ENCODE results near the gene SAT2.
"Not testable (repeated sequence)": the region's sequence is repeated elsewhere in the genome, so short reads cannot be mapped to it uniquely, and the experiment has no call there.

Gene SAT2

DNA sequence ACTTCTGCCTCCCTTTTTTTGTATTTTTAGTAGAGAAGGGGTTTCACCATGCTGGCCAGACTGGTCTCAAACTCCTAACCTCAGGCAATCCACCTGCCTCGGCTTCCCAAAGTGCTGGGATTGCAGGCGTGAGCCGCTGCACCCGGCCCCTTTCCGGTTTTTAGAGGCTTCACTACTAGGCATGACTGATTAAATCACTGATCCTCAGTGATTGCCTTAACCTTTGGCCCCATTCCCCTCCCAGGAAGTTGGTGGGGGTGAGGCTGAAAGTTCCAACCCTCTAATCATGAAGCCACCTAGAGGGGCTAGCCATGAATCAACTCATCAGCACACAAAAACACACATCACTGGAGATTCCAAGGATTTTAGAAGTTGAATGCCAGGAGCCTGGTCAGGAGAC, 30.1 kb downstream of the SAT2 start:
- DNase-seq, result not testable (repeated sequence)

DNA sequence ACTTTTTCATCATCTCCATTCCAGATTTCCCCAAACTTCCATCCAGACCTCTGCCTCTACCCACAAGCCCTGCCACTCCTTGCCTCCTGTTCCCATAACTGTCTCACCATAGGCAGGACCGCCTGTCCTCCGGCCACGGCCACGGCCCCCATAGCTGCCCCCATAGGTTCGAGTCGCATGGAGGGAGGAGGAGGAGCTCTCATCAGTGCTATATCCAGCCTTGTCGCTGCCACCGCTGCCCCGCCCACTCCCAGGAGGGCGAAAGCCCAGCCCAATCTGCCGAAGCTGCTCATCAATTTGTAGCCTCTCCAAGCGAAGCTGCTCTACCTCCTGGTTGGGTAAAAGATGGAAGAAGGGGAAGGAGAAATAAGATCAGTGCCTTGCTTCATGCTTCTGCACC, 34.3 kb downstream of the SAT2 start:
- DNase-seq, result no peak

DNA sequence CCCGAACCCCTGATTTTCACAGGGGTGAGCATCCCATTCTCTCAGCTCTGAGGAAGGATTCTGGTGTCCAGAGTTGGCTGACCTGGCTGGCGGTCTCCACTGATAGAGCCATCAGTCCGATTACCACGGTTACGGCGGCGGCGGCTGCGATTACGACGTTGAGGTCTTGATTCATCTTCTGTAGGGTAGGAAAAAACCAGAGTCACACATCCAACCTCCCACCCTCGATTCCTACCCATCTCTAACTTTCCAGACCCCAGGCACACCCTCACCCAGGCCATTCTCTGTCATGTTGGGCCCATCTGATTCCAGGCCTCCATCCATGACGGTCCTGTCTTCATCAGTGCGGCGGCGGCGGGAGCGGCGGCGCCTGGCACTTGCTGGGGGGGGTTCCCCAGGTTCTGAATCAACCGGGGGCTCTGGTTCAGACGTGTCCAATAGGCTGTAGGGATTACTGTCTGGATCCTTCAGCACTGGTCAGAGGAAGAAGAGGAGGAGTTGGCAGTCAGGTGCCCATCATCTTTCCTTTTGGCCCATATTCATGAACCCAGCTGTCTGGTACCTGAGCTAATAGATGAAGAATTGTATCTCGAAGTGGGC, 35.1 kb downstream of the SAT2 start:
- no peak for DNase-seq

DNA sequence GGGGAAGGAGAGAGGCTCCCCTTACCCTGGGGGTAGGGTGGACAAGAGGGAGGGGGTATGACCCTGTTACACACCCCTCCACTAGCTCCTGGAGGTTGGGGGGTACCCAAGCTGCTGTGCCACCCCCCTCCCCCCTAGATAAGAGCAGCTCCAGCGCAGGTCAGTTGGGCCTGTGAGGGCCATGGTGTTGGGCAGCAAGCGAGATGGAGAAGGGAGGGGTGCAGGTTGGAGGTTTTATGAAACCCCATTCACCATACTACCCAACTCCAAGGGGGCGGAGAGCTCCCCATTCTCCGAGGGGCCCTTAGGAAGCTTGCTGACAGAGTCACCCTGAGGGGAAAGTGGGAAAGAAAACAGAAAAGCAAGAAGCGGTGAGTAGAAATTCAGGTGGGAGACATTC, 36.0 kb downstream of the SAT2 start:
- no peak for DNase-seq

DNA sequence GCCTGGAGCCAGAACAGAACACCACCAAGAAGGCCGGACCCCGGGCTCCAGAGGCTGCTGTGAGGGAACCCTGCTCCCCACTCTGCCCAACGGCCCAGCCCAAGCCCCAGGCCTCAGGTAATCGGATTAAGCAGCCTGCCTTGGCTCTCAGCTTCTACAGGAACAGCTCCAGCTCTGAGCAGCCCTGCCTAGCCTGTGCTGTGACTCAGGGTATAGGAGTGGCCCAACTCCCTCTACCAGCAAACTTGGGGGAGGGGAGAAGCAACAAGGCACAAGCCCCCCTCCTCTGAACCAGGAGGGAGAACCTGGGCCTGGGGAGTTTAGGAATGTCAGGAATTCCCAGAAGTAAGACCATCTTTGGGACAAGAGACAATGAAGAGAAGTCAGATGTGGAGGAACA, 36.9 kb downstream of the SAT2 start:
- no peak for DNase-seq

DNA sequence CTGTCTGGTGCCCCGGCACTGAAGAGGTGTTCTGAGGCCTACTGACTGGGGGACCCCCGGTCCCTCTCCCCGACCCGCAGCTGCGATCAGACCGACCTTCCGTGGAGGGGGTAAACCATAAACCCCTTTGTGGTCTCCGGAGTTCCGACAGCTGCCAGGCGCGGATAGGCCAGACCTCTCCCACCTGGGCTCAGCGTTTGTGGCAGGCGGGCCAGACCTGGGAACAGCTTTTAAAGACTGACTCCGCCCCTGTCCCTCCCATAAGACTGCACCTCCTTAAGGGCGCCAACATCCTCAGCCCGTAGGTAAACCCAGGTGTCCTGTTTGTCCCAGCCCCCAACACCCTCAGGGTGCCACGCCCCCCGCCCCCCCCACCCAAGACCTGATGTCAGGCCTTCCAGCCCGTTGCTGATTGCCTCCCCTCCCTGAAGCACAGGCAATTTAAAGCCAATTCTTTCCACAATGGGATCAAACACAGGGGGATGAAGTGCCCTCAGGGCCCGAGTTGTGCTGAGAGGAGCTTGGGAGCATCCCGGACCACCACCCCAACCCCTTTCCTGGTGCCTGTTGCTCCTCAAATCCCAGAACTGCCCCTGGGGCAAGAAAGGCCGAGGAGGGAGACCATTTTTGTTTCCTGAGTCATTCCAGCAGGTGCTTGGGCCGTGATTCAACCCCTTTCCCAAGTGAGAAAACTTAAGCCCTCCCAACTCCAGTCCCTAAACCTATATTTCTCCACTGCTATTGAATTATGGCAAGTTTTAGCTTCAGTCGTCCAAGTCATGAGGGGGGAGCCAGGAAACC, 37.5 kb downstream of the SAT2 start, which contains the start of gene SOX15:
SOX15 (minus strand) TSS at position 204 of the 801 bp plus-strand sequence. CDS start 418 bp downstream, outside the sequence.
- no peak for DNase-seq

DNA sequence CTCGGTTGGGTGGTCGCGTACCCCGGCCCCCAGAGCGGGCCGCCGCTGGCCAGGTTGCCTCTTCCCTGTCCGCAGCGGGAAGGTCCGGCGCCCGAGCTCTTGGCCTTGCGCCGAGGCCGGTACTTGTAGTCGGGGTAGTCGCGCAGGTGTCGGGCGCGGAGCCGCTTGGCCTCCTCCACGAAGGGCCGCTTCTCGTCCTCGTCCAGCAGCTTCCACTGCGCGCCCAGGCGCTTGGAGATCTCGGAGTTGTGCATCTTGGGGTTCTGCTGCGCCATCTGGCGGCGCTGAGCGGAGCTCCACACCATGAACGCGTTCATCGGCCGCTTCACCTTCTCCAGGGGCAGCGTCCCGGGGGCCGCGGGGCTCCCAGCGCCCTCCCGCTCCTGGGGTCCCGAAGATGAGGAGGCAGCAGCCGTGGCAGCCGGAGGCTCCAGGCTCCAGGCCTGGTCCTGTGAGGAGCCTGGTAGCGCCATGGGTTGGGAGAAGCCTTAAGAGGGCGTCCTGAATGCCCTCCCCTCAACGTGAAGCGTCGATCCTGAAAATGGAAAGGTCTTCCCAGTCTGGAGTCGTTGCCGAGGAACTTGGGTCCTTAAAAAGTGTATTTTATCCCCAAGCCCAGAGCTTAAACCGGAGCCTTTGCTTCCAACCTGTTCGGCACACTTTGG, 38.3 kb downstream of the SAT2 start:
- peak; percentile 83 for DNase-seq

DNA sequence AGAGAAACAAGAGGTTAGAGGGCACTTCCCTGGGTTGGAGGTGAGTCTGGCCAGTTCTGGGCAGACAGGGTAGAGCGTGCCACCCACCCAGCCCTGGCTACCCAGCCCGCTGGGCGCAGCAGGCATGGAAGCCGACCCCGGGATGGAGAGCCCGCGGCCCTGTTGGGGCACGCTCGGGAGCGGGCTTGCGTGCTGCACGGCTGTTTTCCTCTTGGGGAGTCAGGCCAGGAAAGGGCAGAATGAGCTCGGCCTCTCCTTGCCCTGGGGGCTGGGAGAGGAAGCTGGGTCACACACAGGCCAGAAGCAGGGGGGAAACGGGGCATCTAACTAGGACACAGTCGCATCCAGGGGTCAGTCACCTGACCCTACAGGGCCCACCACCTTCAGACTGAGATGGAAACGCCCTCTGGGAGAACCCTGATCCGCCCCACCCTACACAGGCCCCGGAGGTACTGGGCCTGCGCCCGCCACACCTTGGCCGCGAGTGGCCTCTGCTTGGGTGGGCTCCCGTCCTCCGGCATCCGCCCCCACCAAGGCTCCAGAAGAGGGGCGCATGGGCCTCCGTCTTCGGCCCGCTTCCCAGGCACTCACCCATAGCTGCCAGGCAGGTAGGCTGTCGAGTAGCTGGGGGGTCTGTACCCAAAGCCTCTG, 38.9 kb downstream of the SAT2 start:
- no peak for DNase-seq

DNA sequence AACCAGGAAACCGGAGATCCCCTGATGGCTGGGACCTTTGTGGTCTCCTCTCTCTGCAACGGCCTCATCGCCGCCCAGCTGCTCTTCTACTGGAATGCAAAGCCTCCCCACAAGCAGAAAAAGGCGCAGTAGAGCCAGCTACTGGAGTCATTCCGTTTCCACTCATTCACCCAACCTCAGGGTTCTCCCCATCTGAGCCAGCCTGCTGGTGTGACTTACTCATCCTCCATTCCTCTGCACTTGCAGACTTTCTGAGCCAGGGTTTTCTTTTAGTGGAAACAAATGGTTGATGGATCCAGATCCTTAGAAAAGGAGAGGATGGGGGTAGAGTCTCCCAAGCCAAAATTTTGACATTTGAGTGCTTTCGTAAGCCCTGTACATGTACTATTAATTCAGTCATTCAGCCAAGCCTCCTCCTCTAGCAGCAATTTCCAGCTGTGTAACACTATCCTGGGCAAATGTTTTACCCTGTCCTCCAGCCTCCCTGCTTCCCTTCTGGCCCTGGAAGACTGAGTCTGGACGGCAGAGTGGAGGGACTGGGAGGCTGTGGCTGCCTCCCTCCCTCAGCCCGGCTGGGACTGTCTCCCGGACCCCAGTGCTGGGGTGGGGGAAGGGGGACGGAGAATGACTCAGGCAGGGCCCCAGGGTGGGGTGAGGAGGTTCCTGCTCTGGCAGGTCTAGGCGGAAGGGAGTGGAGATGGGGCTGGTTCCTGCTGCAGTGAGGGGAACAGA, 40.0 kb downstream of the SAT2 start:
- no peak for DNase-seq

DNA sequence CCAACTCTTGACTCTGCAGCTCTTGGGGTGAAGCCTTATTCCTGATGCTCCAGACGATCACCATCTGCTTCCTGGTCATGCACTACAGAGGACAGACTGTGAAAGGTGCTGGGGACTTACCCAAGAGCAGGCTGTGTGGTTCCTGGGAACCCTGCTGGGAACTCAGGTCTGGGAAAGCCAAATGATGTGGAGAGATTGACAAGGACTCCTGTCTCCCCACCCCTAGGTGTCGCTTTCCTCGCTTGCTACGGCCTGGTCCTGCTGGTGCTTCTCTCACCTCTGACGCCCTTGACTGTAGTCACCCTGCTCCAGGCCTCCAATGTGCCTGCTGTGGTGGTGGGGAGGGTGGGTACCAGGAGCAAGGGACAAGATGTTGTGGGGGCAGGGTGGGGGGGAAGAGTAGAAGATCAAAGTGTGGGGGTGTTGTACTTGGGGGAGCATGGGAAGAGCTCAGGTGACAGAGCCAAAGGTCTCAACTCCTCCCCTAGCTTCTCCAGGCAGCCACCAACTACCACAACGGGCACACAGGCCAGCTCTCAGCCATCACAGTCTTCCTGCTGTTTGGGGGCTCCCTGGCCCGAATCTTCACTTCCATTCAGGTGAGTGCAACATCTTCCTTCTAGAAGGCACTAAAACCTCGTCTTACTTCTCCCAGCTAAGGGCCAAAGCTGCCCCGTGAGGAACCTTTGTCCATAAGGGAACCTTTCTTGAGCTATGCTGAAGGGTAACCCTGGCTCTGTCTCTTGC, 40.8 kb downstream of the SAT2 start:
- DNase-seq, result no peak

DNA sequence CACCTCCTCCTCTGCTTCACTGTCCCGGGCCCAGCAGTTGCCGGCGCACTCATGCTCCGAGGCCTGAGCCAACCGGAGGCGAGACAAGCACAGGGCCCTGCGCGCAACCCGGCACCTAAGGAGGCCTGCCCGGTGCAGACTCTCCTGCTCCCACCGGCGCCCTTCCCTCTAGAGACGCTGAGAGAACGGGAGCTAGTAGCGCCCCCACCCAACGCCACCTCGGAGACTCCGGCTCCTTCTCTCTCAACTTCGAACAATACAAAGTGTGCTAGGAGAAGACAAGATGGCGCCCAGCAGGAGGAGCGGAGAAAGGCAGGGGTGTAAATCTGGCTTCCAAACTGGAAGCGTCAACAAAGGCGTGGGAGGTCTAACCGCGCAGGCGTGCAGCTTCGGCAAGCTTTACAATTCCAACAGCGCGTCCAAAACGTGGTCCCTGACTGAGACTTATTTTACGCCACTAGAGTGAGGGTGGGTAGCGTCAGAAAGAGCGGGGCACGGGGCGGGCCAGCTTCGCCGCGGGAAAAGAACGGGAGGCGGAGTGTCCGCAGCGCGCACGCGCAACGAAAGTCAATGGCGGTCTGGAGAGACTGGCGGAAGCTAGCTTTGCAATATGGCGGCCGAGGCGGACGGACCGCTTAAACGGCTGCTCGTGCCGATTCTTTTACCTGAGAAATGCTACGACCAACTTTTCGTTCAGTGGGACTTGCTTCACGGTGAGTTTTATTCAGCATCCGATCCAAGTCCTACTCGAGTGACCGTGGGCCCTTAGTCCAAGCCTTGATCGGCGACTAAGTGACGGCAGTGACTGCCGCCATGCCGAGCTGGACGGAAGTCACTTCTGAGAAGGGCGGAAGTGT, 44.1 kb downstream of the SAT2 start, which contains the start of gene MPDU1:
MPDU1 (plus strand) TSS at position 600 of the 857 bp plus-strand sequence; CDS start at position 611, 11 bp downstream.
- peak; percentile 99 for DNase-seq

DNA sequence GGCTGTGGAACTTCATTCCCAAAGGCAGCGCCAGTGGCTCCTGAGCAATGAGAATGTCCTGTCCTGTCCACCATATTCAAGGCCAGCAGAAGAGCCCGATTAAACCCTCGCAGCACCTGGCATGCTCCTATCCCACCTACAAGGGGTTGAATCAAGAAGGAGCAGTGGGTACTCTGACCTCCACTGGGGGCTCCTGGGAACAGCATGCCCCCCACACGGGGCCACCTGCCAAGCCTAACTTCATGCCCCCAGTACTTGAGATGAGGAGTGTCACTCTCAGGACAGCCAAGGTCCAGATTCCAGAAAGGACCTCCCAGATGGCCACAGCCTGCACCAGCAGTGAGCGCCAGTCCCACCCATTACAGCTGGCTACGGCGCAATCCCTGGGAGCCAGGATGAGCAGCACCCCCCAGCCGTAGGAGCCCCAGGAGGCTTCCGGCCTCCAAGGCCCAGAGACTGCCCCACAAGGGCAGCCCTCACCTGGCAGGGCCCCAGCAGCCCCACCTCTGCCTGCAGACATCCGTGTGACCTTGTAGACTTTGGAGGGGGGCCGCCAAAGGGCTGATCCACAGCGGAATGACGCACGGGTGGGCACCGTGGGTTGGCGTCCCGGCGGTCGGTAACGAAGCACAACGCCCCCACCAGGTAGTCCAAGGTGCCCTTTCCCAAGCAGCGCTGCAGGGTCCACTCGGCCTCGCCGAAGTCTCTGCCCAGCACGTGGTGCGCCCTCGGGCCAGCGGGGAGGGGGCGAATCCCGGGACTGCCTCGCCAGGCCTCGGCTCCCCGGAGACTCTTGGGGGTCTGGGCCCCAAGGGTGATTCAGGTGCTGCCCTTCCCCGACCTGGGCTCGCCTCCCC, 45.0 kb downstream of the SAT2 start:
- no peak for DNase-seq

DNA sequence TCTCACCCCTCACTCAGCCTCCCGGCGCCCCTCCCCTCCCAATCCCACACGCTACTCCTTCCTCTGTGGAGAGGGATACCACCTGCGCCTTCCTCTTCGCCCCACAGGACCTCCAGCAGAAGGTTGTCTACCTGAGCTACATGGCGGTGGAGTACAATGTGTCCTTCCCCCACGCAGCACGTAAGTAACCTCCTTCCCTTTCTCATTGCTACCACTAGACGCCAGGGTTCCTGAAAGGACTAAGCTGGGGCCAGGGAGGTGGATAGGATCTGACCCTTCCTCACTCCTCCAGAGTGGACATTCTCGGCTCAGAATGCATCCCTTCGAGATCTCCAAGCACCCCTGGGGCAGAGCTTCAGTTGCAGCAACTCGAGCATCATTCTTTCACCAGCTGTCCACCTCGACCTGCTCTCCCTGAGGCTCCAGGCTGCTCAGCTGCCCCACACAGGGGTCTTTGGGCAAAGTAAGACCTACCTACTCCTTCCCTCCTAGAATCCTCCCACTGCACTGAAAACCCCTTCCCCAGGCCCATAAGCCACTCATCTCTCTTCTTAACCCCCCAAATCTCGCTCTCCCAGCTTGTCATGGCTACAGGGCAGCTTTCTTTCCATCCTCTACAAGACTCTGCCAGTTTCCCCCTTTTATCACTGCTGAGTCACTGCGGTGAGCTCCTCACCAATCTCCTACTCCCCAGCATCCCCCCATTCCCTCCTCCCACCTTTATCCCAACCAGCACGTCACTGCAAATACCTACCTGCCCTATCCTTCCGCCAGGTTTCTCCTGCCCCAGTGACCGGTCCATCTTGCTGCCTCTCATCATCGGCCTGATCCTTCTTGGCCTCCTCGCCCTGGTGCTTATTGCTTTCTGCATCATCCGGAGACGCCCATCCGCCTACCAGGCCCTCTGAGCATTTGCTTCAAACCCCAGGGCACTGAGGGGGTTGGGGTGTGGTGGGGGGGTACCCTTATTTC, 46.7 kb downstream of the SAT2 start:
- no peak for DNase-seq

DNA sequence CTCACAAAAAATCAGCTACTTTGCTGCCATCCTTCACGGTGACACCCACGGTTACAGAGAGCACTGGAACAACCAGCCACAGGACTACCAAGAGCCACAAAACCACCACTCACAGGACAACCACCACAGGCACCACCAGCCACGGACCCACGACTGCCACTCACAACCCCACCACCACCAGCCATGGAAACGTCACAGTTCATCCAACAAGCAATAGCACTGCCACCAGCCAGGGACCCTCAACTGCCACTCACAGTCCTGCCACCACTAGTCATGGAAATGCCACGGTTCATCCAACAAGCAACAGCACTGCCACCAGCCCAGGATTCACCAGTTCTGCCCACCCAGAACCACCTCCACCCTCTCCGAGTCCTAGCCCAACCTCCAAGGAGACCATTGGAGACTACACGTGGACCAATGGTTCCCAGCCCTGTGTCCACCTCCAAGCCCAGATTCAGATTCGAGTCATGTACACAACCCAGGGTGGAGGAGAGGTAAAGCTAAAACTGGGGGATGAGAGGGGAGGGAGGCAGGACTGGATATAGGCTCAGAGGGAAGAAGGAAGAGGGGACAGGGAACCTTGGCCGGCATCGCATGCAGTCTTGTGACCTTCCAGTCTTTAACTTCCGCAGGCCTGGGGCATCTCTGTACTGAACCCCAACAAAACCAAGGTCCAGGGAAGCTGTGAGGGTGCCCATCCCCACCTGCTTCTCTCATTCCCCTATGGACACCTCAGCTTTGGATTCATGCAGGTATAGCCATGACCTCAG, 47.6 kb downstream of the SAT2 start:
- no peak for DNase-seq

DNA sequence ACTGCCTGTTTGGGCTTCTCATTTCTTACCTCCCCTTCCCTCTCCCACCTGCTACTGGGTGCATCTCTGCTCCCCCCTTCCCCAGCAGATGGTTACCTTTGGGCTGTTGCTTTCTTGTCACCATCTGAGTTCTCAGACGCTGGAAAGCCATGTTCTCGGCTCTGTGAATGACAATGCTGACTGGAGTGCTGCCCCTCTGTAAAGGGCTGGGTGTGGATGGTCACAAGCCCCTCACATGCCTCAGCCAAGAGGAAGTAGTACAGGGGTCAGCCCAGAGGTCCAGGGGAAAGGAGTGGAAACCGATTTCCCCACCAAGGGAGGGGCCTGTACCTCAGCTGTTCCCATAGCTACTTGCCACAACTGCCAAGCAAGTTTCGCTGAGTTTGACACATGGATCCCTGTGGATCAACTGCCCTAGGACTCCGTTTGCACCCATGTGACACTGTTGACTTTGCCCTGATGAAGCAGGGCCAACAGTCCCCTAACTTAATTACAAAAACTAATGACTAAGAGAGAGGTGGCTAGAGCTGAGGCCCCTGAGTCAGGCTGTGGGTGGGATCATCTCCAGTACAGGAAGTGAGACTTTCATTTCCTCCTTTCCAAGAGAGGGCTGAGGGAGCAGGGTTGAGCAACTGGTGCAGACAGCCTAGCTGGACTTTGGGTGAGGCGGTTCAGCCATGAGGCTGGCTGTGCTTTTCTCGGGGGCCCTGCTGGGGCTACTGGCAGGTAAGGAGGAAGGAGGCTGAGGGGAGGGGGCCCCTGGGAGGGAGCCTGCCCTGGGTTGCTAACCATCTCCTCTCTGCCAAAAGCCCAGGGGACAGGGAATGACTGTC, 48.4 kb downstream of the SAT2 start, which contains the start of gene CD68:
CD68 (plus strand) TSS at position 638 of the 833 bp plus-strand sequence; CDS start at position 678, 40 bp downstream.
- DNase-seq, result no peak
